ENCODE measurements around the gene LRCH3. TPM values are rescaled to one million over a fixed set of nuclear protein-coding genes. Genes with fewer than 3 reads are reported as not detected.

The LRCH3 gene
- total RNA-seq, 1 experiment from 2014 or later, result 63.6 TPM

DNA sequence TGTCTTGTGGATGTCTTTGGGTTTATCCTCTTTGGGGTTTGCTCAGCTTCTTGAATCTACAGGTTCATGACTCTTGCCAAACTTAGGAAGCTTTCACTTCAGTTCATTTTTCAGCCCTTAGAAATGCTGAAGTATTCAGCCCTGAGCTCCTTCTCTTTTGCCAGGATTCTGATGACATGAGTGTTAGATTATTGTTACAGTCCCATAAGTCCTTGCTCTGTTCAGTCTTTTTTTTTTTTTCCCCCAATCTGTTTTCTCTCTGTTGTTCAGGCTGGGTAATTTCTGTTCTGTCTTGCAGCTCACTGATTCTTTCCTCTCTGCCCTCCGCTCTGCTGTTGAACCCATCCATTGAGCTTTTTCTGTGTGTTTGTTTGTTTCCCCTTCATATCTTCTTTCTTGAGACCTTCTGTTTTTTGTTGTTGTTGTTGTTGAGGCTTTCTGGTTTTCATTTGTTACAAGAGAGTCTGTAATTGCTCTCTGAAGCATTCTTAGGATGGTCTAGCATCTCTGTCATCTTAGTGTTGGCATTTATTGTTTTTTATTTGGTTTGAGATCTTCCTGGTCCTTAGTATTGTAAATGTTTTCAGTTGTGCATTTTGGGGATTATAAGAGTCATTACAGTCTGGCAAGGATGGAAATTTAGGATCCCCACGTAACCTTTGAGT is 18.4 kb downstream of the LRCH3 start:
- no peak for DNase-seq (ENCODE audit: low spot score)
- peak overlapping the region; percentile 60 for H3K27ac Mint-ChIP-seq
- TF ChIP-seq TEAD4 (CRISPR knock-in tag; IDR thresholded peaks at IDR 0.05) (no peak), TP53 (CRISPR knock-in tag; IDR thresholded peaks at IDR 0.05) (no peak), IRF2 (CRISPR knock-in tag; IDR thresholded peaks at IDR 0.05; ENCODE audit: borderline replicate concordance, low read depth) (no peak), ZNF671 (CRISPR knock-in tag; IDR thresholded peaks at IDR 0.05) (no peak), ZBTB21 (CRISPR knock-in tag; IDR thresholded peaks at IDR 0.05; ENCODE audit: borderline replicate concordance) (no peak)
- TF ChIP-seq, protein P1, sequence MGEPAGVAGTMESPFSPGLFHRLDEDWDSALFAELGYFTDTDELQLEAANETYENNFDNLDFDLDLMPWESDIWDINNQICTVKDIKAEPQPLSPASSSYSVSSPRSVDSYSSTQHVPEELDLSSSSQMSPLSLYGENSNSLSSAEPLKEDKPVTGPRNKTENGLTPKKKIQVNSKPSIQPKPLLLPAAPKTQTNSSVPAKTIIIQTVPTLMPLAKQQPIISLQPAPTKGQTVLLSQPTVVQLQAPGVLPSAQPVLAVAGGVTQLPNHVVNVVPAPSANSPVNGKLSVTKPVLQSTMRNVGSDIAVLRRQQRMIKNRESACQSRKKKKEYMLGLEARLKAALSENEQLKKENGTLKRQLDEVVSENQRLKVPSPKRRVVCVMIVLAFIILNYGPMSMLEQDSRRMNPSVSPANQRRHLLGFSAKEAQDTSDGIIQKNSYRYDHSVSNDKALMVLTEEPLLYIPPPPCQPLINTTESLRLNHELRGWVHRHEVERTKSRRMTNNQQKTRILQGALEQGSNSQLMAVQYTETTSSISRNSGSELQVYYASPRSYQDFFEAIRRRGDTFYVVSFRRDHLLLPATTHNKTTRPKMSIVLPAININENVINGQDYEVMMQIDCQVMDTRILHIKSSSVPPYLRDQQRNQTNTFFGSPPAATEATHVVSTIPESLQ (CRISPR knock-in tag; IDR thresholded peaks at IDR 0.05), result no peak
- ChIA-PET CTCF (interaction anchor here (0.7 kb wide), 1 partner anchor 692 kb away, joined by 4 read pairs; no protein-coding TSS in a partner anchor), POLR2A (interaction anchor here (0.6 to 0.7 kb wide), 2 partner anchors 16 to 34 kb away, joined by 3 read pairs; no protein-coding TSS in a partner anchor)
- no peaks in the 10 kb centered on the region for H3K9me3 Mint-ChIP-seq
- no peak overlapping the region for H3K4me3 Mint-ChIP-seq
- no peak for ATAC-seq
- H3K27me3 Mint-ChIP-seq (ENCODE audit: low read depth), result no peaks in the 10 kb centered on the region
- H3K36me3 Mint-ChIP-seq, result peaks cover 5% of the 10 kb centered on the region; the same call in 1 of the 2 replicates
- peaks cover 16% of the 10 kb centered on the region for H3K4me1 Mint-ChIP-seq

DNA sequence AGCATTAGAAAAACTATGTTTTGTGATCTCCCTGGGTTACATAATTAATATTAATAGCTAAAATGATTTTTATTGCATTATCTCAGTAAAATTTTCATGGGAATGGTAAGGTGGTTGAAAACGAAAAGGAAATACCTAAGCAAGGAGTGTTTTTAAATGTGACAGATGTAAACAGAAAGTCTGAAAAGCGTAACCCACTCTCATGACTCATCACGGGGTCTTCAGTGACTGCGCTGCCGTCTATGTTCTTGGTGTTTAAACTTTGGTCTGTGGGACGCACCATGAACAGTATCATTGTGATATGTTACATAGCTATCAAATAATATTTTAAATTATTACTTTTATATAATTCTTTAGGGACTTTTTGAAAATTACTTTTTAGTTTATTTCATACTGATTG is 19.8 kb downstream of the LRCH3 start:
- H3K36me3 Mint-ChIP-seq, result peaks cover 5% of the 10 kb centered on the region; the same call in 1 of the 2 replicates
- no peaks in the 10 kb centered on the region for H3K9me3 Mint-ChIP-seq
- peaks cover 28% of the 10 kb centered on the region for H3K4me1 Mint-ChIP-seq
- no peak for ATAC-seq
- DNase-seq (ENCODE audit: low spot score), result no peak
- POLR2A ChIA-PET, result no interaction called here
- CTCF ChIA-PET, result no interaction called here
- no peak overlapping the region for H3K27ac Mint-ChIP-seq
- H3K27me3 Mint-ChIP-seq (ENCODE audit: low read depth), result no peaks in the 10 kb centered on the region
- H3K4me3 Mint-ChIP-seq, result no peak overlapping the region
- TF ChIP-seq, protein P2, sequence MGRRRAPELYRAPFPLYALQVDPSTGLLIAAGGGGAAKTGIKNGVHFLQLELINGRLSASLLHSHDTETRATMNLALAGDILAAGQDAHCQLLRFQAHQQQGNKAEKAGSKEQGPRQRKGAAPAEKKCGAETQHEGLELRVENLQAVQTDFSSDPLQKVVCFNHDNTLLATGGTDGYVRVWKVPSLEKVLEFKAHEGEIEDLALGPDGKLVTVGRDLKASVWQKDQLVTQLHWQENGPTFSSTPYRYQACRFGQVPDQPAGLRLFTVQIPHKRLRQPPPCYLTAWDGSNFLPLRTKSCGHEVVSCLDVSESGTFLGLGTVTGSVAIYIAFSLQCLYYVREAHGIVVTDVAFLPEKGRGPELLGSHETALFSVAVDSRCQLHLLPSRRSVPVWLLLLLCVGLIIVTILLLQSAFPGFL (CRISPR knock-in tag; IDR thresholded peaks at IDR 0.05; ENCODE audit: borderline replicate concordance), result no peak
- TF ChIP-seq HMGA2 (CRISPR knock-in tag; IDR thresholded peaks at IDR 0.05) (no peak), JUN (CRISPR knock-in tag; IDR thresholded peaks at IDR 0.05) (no peak), SP1 (CRISPR knock-in tag; conservative IDR thresholded peaks at IDR 0.05) (no peak), FOXK1 (CRISPR knock-in tag; IDR thresholded peaks at IDR 0.05) (no peak), ZNF317 (CRISPR knock-in tag; IDR thresholded peaks at IDR 0.05; ENCODE audit: borderline replicate concordance, low read depth) (no peak), ETV6 (CRISPR knock-in tag; IDR thresholded peaks at IDR 0.05) (no peak), ELF4 (CRISPR knock-in tag; IDR thresholded peaks at IDR 0.05; ENCODE audit: low read depth) (no peak)
- TF ChIP-seq, protein P3, sequence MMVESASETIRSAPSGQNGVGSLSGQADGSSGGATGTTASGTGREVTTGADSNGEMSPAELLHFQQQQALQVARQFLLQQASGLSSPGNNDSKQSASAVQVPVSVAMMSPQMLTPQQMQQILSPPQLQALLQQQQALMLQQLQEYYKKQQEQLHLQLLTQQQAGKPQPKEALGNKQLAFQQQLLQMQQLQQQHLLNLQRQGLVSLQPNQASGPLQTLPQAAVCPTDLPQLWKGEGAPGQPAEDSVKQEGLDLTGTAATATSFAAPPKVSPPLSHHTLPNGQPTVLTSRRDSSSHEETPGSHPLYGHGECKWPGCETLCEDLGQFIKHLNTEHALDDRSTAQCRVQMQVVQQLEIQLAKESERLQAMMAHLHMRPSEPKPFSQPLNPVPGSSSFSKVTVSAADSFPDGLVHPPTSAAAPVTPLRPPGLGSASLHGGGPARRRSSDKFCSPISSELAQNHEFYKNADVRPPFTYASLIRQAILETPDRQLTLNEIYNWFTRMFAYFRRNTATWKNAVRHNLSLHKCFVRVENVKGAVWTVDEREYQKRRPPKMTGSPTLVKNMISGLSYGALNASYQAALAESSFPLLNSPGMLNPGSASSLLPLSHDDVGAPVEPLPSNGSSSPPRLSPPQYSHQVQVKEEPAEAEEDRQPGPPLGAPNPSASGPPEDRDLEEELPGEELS (CRISPR knock-in tag; IDR thresholded peaks at IDR 0.05), result no peak
- TF ChIP-seq, protein P4, sequence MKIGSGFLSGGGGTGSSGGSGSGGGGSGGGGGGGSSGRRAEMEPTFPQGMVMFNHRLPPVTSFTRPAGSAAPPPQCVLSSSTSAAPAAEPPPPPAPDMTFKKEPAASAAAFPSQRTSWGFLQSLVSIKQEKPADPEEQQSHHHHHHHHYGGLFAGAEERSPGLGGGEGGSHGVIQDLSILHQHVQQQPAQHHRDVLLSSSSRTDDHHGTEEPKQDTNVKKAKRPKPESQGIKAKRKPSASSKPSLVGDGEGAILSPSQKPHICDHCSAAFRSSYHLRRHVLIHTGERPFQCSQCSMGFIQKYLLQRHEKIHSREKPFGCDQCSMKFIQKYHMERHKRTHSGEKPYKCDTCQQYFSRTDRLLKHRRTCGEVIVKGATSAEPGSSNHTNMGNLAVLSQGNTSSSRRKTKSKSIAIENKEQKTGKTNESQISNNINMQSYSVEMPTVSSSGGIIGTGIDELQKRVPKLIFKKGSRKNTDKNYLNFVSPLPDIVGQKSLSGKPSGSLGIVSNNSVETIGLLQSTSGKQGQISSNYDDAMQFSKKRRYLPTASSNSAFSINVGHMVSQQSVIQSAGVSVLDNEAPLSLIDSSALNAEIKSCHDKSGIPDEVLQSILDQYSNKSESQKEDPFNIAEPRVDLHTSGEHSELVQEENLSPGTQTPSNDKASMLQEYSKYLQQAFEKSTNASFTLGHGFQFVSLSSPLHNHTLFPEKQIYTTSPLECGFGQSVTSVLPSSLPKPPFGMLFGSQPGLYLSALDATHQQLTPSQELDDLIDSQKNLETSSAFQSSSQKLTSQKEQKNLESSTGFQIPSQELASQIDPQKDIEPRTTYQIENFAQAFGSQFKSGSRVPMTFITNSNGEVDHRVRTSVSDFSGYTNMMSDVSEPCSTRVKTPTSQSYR (CRISPR knock-in tag; IDR thresholded peaks at IDR 0.05), result no peak
- TF ChIP-seq, protein P5, sequence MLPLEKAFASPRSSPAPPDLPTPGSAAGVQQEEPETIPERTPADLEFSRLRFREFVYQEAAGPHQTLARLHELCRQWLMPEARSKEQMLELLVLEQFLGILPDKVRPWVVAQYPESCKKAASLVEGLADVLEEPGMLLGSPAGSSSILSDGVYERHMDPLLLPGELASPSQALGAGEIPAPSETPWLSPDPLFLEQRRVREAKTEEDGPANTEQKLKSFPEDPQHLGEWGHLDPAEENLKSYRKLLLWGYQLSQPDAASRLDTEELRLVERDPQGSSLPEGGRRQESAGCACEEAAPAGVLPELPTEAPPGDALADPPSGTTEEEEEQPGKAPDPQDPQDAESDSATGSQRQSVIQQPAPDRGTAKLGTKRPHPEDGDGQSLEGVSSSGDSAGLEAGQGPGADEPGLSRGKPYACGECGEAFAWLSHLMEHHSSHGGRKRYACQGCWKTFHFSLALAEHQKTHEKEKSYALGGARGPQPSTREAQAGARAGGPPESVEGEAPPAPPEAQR (CRISPR knock-in tag; IDR thresholded peaks at IDR 0.05), result no peak
- TF ChIP-seq, protein P6, sequence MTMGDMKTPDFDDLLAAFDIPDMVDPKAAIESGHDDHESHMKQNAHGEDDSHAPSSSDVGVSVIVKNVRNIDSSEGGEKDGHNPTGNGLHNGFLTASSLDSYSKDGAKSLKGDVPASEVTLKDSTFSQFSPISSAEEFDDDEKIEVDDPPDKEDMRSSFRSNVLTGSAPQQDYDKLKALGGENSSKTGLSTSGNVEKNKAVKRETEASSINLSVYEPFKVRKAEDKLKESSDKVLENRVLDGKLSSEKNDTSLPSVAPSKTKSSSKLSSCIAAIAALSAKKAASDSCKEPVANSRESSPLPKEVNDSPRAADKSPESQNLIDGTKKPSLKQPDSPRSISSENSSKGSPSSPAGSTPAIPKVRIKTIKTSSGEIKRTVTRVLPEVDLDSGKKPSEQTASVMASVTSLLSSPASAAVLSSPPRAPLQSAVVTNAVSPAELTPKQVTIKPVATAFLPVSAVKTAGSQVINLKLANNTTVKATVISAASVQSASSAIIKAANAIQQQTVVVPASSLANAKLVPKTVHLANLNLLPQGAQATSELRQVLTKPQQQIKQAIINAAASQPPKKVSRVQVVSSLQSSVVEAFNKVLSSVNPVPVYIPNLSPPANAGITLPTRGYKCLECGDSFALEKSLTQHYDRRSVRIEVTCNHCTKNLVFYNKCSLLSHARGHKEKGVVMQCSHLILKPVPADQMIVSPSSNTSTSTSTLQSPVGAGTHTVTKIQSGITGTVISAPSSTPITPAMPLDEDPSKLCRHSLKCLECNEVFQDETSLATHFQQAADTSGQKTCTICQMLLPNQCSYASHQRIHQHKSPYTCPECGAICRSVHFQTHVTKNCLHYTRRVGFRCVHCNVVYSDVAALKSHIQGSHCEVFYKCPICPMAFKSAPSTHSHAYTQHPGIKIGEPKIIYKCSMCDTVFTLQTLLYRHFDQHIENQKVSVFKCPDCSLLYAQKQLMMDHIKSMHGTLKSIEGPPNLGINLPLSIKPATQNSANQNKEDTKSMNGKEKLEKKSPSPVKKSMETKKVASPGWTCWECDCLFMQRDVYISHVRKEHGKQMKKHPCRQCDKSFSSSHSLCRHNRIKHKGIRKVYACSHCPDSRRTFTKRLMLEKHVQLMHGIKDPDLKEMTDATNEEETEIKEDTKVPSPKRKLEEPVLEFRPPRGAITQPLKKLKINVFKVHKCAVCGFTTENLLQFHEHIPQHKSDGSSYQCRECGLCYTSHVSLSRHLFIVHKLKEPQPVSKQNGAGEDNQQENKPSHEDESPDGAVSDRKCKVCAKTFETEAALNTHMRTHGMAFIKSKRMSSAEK (CRISPR knock-in tag; IDR thresholded peaks at IDR 0.05; ENCODE audit: borderline replicate concordance), result no peak

Measured in WTC11 (cell line).